Fibroblast of lung (primary cell): ENCODE data around the gene HOXB6. TPM values are rescaled to one million over a fixed set of nuclear protein-coding genes. Genes with fewer than 3 reads are reported as not detected.

Experiments
- DNase-seq, 2 donors: peaks; one replicate each; pipeline versions ENCODE4 v3.0.0 to v3.0.0-alpha.2; 2010; ENCODE audit warnings: low read depth in 2 of 2
- H2AFZ ChIP-seq: 2 replicates; pipeline ENCODE4 v1.5.1; 2012; ENCODE audit warnings: low read length, control low read depth, inconsistent platforms
- H3K27ac ChIP-seq: 2 replicates; pipeline ENCODE4 v1.5.1; 2011; ENCODE audit warnings: low read length, control low read depth; ENCODE audit not compliant: insufficient read depth
- H3K27me3 ChIP-seq: 2 replicates; pipeline ENCODE4 v1.5.1; 2011; ENCODE audit warnings: mild to moderate bottlenecking, low read length; ENCODE audit not compliant: control insufficient read depth, insufficient read depth
- H3K36me3 ChIP-seq: 2 replicates; pipeline ENCODE4 v1.5.1; 2011; ENCODE audit warnings: low read length; ENCODE audit not compliant: control insufficient read depth, insufficient read depth
- H3K4me1 ChIP-seq: 2 replicates; pipeline ENCODE4 v1.5.1; 2011; ENCODE audit warnings: low read length; ENCODE audit not compliant: control insufficient read depth, insufficient read depth; ENCODE audit errors: extremely low read depth
- H3K4me2 ChIP-seq: 2 replicates; pipeline ENCODE4 v1.5.1; 2011; ENCODE audit warnings: low read length, control low read depth; ENCODE audit not compliant: insufficient read depth; ENCODE audit errors: extremely low read depth
- H3K4me3 ChIP-seq, 4 experiments: fragments of 200-600 bp in 1 of 4; sonication (generic) in 1 of 4; replicated peaks in 1 of 4; 2 replicates each; pipeline ENCODE4 v1.5.1; 2011 to 2016; ENCODE audit warnings: low read length in 4 of 4, low read depth in 3 of 4, mild to moderate bottlenecking in 3 of 4, control low read depth in 2 of 4, inconsistent platforms in 1 of 4, mixed read lengths in 1 of 4; ENCODE audit not compliant: insufficient read depth in 1 of 4; ENCODE audit errors: control extremely low read depth in 1 of 4
- H3K79me2 ChIP-seq: 2 replicates; pipeline ENCODE4 v1.5.1; 2012; ENCODE audit warnings: mild to moderate bottlenecking, low read length, inconsistent platforms; ENCODE audit not compliant: control insufficient read depth, insufficient read depth
- H3K9ac ChIP-seq: 2 replicates; pipeline ENCODE4 v1.5.1; 2011; ENCODE audit warnings: mild to moderate bottlenecking, low read length, control low read depth; ENCODE audit not compliant: insufficient read depth
- H3K9me3 ChIP-seq: 2 replicates; pipeline ENCODE4 v1.5.1; 2012; ENCODE audit warnings: low read depth, low read length; ENCODE audit not compliant: control insufficient read depth, insufficient read depth
- H4K20me1 ChIP-seq: 2 replicates; pipeline ENCODE4 v1.5.1; 2011; ENCODE audit warnings: low read length; ENCODE audit not compliant: control insufficient read depth, insufficient read depth; ENCODE audit errors: extremely low read depth
- EZH2 ChIP-seq: IDR thresholded peaks from 2 replicates; pipeline ENCODE4 v1.5.1; 2012; ENCODE audit warnings: low read length, control low read depth, mild to moderate bottlenecking; ENCODE audit errors: missing control alignments
- polyA plus RNA-seq, 2 donors: library from polyadenylated mRNA; depleted of rRNA in 1 of 2; stranded (reverse) in 1 of 2; unstranded in 1 of 2; fragments of >200 nt; gene quantifications; 2 replicates each; pipeline ENCODE4 v1.2.1, GENCODE V29; 2011 to 2012; ENCODE audit warnings: missing spikeins in 1 of 2
- total RNA-seq: library from RNA; depleted of rRNA; stranded (reverse); fragments of >200 nt; gene quantifications from 2 replicates; pipeline ENCODE4 v1.2.1, GENCODE V29; 2014
- TF ChIP-seq, protein P1 (sequence below), 2 donors: IDR thresholded peaks in 1 of 2; conservative IDR thresholded peaks in 1 of 2; 1 replicate in 1 of 2; 2 replicates in 1 of 2; pipeline ENCODE4 v1.5.1; 2011 to 2012; ENCODE audit warnings: low read length in 2 of 2, control low read depth in 1 of 2, inconsistent platforms in 1 of 2, low read depth in 1 of 2, mild to moderate bottlenecking in 1 of 2

HOXB6 gene
- total and polyA plus RNA-seq, 2 donors (not counting 1 experiment from before 2014, with no cell fraction given) = 16.2 to 28.9 TPM

DNA sequence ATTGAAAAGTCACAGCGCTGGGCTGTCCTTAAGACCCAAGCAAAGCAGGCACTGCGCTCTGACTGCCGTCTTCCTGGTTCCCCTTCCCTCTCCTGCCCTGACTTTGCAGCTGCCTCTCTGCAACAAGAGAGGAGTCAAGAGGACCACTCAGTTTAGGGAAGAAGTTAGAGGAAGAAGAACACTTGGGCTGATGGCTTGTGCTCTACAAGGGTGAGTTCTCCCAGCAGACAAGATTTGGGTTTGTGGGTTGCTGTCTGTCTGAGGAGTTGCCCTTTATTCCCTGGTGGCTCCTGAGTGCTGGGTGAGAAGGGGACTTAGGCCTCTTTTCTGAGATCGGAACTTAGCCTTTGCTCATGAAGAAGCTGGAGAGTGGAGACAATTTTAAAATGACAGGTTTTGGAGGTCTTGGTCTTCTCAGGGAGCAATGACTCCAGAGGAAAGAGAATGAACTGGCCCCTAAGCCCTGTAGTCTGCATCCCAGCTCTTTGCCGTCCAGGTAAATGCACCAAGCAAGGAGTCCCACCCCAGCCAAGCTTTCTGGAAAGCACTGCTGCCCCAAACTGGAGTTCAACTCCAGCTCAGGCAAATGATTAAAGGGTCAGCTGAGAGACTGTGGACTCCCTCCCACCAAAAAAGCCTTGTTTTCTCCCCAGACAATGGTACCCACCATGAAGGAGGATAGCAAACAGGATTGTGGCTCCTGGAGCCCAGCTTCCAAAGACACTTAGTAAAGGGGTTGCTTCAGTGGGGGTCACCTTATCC, 24.0 kb upstream of the HOXB6 start:
- Histone ChIP-seq H2AFZ (no peak overlapping the region), H3K27ac (no peak overlapping the region), H3K4me2 (no peak overlapping the region), H3K27me3 (peaks cover 99% of the 10 kb centered on the region), H3K4me1 (peaks cover 4% of the 10 kb centered on the region), H3K79me2 (no peaks in the 10 kb centered on the region), H3K9ac (no peak overlapping the region), H3K4me3 (no peak overlapping the region), H4K20me1 (peaks cover under 1% of the 10 kb centered on the region), H3K9me3 (no peaks in the 10 kb centered on the region), H3K36me3 (no peaks in the 10 kb centered on the region)
- TF ChIP-seq EZH2 = peak; percentile 90
- TF ChIP-seq, protein P1, sequence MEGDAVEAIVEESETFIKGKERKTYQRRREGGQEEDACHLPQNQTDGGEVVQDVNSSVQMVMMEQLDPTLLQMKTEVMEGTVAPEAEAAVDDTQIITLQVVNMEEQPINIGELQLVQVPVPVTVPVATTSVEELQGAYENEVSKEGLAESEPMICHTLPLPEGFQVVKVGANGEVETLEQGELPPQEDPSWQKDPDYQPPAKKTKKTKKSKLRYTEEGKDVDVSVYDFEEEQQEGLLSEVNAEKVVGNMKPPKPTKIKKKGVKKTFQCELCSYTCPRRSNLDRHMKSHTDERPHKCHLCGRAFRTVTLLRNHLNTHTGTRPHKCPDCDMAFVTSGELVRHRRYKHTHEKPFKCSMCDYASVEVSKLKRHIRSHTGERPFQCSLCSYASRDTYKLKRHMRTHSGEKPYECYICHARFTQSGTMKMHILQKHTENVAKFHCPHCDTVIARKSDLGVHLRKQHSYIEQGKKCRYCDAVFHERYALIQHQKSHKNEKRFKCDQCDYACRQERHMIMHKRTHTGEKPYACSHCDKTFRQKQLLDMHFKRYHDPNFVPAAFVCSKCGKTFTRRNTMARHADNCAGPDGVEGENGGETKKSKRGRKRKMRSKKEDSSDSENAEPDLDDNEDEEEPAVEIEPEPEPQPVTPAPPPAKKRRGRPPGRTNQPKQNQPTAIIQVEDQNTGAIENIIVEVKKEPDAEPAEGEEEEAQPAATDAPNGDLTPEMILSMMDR (conservative IDR thresholded peaks at IDR 0.05 in 1 of 2, IDR thresholded peaks at IDR 0.05 in 1 of 2; ENCODE audit: low read depth in 1 of 2, low read length in 2 of 2) = no peak
- DNase-seq = no peak

DNA sequence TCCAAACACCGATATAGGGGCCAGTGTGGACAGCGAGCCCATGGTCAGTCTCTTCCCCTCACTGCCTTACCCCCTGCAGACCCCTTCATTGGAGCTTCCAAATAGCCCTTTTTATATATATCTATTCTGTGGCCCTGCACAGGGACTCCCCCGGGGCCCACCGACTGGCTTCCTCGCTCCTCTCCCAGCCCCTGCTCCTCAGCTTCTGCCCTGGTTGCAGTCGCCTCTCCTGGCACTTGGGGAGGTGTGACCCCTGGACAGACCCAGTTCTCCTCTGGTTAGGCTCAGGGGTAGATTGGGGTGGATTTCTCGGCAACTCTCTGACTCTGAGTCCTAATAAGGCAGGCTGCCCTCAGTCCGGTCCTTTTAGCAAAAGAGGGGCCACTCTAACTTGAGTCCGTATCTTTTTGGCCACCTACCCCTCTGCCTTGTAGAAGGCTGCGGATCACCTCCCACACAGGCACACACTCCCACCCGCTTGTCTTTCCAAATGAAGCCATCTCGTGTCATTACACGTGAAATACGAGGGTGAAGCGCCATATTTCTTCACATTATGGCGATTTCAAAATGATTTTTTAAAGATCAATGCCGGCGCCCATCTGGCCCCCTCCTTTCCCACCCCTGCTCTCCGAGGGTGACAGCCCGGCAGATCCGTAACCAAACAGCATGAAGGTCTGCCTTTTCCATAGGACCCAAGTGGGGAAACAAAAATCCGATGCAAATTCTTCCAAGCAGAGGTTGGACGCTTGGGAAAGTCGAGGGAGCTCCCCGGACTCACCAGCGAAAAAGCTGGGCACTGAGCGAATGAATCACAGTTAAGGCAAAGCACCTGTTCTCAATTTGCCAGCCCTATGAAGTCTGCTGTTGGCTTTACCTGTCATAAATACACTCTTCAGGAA, 23.1 kb upstream of the HOXB6 start:
- Histone ChIP-seq H3K27ac (no peak overlapping the region), H3K27me3 (peaks cover 99% of the 10 kb centered on the region), H2AFZ (no peak overlapping the region), H3K4me3 (no peak overlapping the region), H3K4me1 (peaks cover 4% of the 10 kb centered on the region), H3K9me3 (no peaks in the 10 kb centered on the region), H3K4me2 (no peak overlapping the region), H3K36me3 (no peaks in the 10 kb centered on the region), H3K79me2 (no peaks in the 10 kb centered on the region), H4K20me1 (peaks cover 2% of the 10 kb centered on the region), H3K9ac (no peak overlapping the region)
- no peak for DNase-seq
- TF ChIP-seq, protein P1 (conservative IDR thresholded peaks at IDR 0.05 in 1 of 2, IDR thresholded peaks at IDR 0.05 in 1 of 2; ENCODE audit: low read depth in 1 of 2, low read length in 2 of 2) = no peak
- peak; percentile 29 for TF ChIP-seq EZH2

DNA sequence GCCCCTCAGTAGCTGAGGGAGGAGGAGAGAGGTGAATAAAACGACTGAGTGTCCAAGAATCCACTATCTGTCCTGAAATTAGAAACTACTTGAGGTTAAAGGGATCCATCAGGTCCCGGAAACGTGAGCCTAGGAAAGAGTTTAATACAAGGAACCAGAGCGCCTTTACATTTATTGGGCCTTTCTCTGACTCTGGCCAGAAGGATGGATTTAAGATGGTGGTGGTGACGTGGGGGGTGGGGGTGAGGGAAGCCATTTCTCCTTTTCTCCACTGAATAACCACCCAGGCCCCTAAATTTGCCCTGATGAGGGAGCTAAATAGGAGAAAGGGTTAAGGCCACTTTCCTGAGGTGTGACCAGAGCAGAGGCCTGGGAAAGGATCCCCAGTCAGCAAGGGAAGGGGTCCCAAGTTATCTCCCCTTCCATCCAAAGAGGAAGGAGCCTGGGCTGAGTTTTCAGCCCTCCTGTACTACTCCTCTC, 22.4 kb upstream of the HOXB6 start:
- Histone ChIP-seq H3K79me2 (no peaks in the 10 kb centered on the region), H4K20me1 (peaks cover 2% of the 10 kb centered on the region), H3K9ac (no peak overlapping the region), H3K4me3 (no peak overlapping the region), H3K4me1 (peaks cover 4% of the 10 kb centered on the region), H3K27ac (no peak overlapping the region), H3K36me3 (no peaks in the 10 kb centered on the region), H3K4me2 (no peak overlapping the region), H2AFZ (no peak overlapping the region), H3K27me3 (peaks cover 99% of the 10 kb centered on the region), H3K9me3 (no peaks in the 10 kb centered on the region)
- DNase-seq = no peak
- TF ChIP-seq, protein P1 (conservative IDR thresholded peaks at IDR 0.05 in 1 of 2, IDR thresholded peaks at IDR 0.05 in 1 of 2; ENCODE audit: low read depth in 1 of 2, low read length in 2 of 2) = no peak
- TF ChIP-seq EZH2 = peak; percentile 49
